GM12878 (cell line): ENCODE measurements around the gene MARCHF11. TPM values are rescaled to one million over a fixed set of nuclear protein-coding genes. Genes with fewer than 3 reads are reported as not detected.

Experiments
- ATF7 ChIP-seq: fragments of 450-650 bp; IDR thresholded peaks from 2 replicates; pipeline ENCODE4 v1.6.1; 2016; ENCODE audit warnings: low read depth, mild to moderate bottlenecking
- BACH1 ChIP-seq: fragments of 450-650 bp; IDR thresholded peaks from 2 replicates; pipeline ENCODE4 v1.6.1; 2017; ENCODE audit warnings: mild to moderate bottlenecking, borderline replicate concordance
- BMI1 ChIP-seq: fragments of 450-650 bp; IDR thresholded peaks from 2 replicates; pipeline ENCODE4 v1.6.1; 2016; ENCODE audit warnings: mild to moderate bottlenecking, moderate library complexity, borderline replicate concordance
- EP300 ChIP-seq, 2 experiments: fragments of 150-350 bp in 1 of 2; IDR thresholded peaks; 2 replicates each; pipeline ENCODE4 v1.6.1; 2011 to 2012; ENCODE audit warnings: low read depth in 2 of 2, low read length in 2 of 2, borderline replicate concordance in 1 of 2, improper control_type of control experiment in 1 of 2, inconsistent platforms in 1 of 2; ENCODE audit not compliant: control insufficient read depth in 1 of 2
- IKZF1 ChIP-seq: fragments of 450-650 bp; conservative IDR thresholded peaks from 2 replicates; pipeline ENCODE4 v1.6.1; 2017; ENCODE audit warnings: antibody characterized with exemption, mild to moderate bottlenecking
- IKZF2 ChIP-seq, 2 experiments: fragments of 450-650 bp; IDR thresholded peaks; 2 replicates each; pipeline ENCODE4 v1.6.1; 2017; ENCODE audit warnings: mild to moderate bottlenecking in 2 of 2, moderate library complexity in 2 of 2
- JUND ChIP-seq: IDR thresholded peaks from 2 replicates; pipeline ENCODE4 v1.6.1; 2012; ENCODE audit warnings: low read depth, mild to moderate bottlenecking, low read length, improper control_type of control experiment, moderate library complexity
- MEF2B ChIP-seq: fragments of 450-650 bp; IDR thresholded peaks from 2 replicates; pipeline ENCODE4 v1.6.1; 2018; ENCODE audit warnings: mild to moderate bottlenecking, moderate library complexity; ENCODE audit not compliant: partially characterized antibody, poor library complexity, severe bottlenecking
- MTA2 ChIP-seq: fragments of 450-650 bp; IDR thresholded peaks from 2 replicates; pipeline ENCODE4 v1.6.1; 2016; ENCODE audit warnings: low read depth, mild to moderate bottlenecking, moderate library complexity
- MTA3 ChIP-seq: IDR thresholded peaks from 2 replicates; pipeline ENCODE4 v1.6.1; 2012; ENCODE audit warnings: low read length, inconsistent platforms, borderline replicate concordance
- MXI1 ChIP-seq: fragments of 150-350 bp; IDR thresholded peaks from 2 replicates; pipeline ENCODE4 v1.6.1; 2011; ENCODE audit warnings: low read depth, mild to moderate bottlenecking, inconsistent platforms, low read length, improper control_type of control experiment
- NFYB ChIP-seq: IDR thresholded peaks from 2 replicates; pipeline ENCODE4 v1.6.1; 2011; ENCODE audit warnings: low read depth, mild to moderate bottlenecking, low read length, improper control_type of control experiment, moderate library complexity; ENCODE audit not compliant: insufficient read depth
- NR2C2 ChIP-seq: IDR thresholded peaks from 2 replicates; pipeline ENCODE4 v1.6.1; 2011; ENCODE audit warnings: borderline replicate concordance, low read depth; ENCODE audit not compliant: control insufficient read depth, insufficient read length
- POU2F2 ChIP-seq: IDR thresholded peaks from 3 replicates; pipeline ENCODE4 v1.6.1; 2011; ENCODE audit warnings: low read depth, mild to moderate bottlenecking, low read length, borderline replicate concordance
- RBBP5 ChIP-seq: fragments of 200-600 bp; sonication (generic); conservative IDR thresholded peaks from 2 replicates; pipeline ENCODE4 v1.6.1; 2016
- RUNX3 ChIP-seq: IDR thresholded peaks from 2 replicates; pipeline ENCODE4 v1.6.1; 2012; ENCODE audit warnings: low read length, inconsistent platforms
- SMAD1 ChIP-seq: fragments of 450-650 bp; IDR thresholded peaks from 2 replicates; pipeline ENCODE4 v1.6.1; 2018; ENCODE audit warnings: mild to moderate bottlenecking, low read depth; ENCODE audit not compliant: partially characterized antibody
- SPI1 ChIP-seq: IDR thresholded peaks from 2 replicates; pipeline ENCODE4 v1.6.1; 2011; ENCODE audit warnings: low read depth, mild to moderate bottlenecking, low read length, moderate library complexity, borderline replicate concordance; ENCODE audit not compliant: insufficient read depth
- SRF ChIP-seq, 2 experiments: IDR thresholded peaks; 2 replicates each; pipeline ENCODE4 v1.6.1; 2011; ENCODE audit warnings: low read depth in 2 of 2, low read length in 2 of 2, mild to moderate bottlenecking in 1 of 2, moderate library complexity in 1 of 2
- TCF12 ChIP-seq: IDR thresholded peaks from 2 replicates; pipeline ENCODE4 v1.6.1; 2011; ENCODE audit warnings: low read depth, mild to moderate bottlenecking, low read length
- TCF7 ChIP-seq: IDR thresholded peaks from 2 replicates; pipeline ENCODE4 v1.6.1; 2014; ENCODE audit warnings: antibody characterized with exemption, borderline replicate concordance
- WRNIP1 ChIP-seq: IDR thresholded peaks from 2 replicates; pipeline ENCODE4 v1.6.1; 2011; ENCODE audit warnings: low read depth, low read length, improper control_type of control experiment, borderline replicate concordance
- polyA plus RNA-seq, 11 experiments: library from polyadenylated mRNA; depleted of rRNA in 4 of 11; unstranded in 6 of 11; stranded (reverse) in 5 of 11; fragments of >200 nt; fragmentation: Nextera tagmentation in 4 of 11; fragmentation: Illumina TruSeq in 1 of 11; extraction: Ambion mirVana in 4 of 11; extraction: Trizol in 1 of 11; gene quantifications; 1 replicate in 1 of 11; 2 replicates in 10 of 11; pipeline versions ENCODE4 v1.2.1 to v1.2.3, GENCODE V29; 2011 to 2016; ENCODE audit warnings: inconsistent platforms in 2 of 11, missing spikeins in 2 of 11, low read depth in 1 of 11
- total RNA-seq, 4 experiments: library from RNA; depleted of rRNA in 3 of 4; stranded (reverse); fragments of >200 nt in 3 of 4; fragmentation: Illumina TruSeq in 1 of 4; extraction: Trizol in 1 of 4; gene quantifications; 2 replicates each; pipeline versions ENCODE4 v1.2.1 to v1.2.3, GENCODE V29; 2013 to 2021
- TF ChIP-seq, protein P1 (sequence below): fragments of 450-650 bp; IDR thresholded peaks from 2 replicates; pipeline ENCODE4 v1.6.1; 2017; ENCODE audit warnings: mild to moderate bottlenecking, low read depth, inconsistent platforms; ENCODE audit not compliant: poor library complexity, severe bottlenecking
- TF ChIP-seq, protein P2 (sequence below): IDR thresholded peaks from 2 replicates; pipeline ENCODE4 v1.6.1; 2011; ENCODE audit warnings: borderline replicate concordance, low read depth, mild to moderate bottlenecking, moderate library complexity, mixed read lengths, low read length; ENCODE audit not compliant: insufficient read depth; ENCODE audit errors: extremely low read length
- TF ChIP-seq, protein P3 (sequence below): IDR thresholded peaks from 2 replicates; pipeline ENCODE4 v1.6.1; 2012; ENCODE audit warnings: low read depth, low read length, improper control_type of control experiment
- TF ChIP-seq, protein P4 (sequence below): fragments of 450-650 bp; IDR thresholded peaks from 2 replicates; pipeline ENCODE4 v1.6.1; 2018; ENCODE audit warnings: mild to moderate bottlenecking, low read depth, moderate library complexity; ENCODE audit not compliant: partially characterized antibody

MARCHF11 gene
- total and polyA plus RNA-seq, 10 of the 15 experiments (the other 5 are each of a cell fraction or from before 2014, with no cell fraction given) = 0.26 TPM; not detected in 9

DNA sequence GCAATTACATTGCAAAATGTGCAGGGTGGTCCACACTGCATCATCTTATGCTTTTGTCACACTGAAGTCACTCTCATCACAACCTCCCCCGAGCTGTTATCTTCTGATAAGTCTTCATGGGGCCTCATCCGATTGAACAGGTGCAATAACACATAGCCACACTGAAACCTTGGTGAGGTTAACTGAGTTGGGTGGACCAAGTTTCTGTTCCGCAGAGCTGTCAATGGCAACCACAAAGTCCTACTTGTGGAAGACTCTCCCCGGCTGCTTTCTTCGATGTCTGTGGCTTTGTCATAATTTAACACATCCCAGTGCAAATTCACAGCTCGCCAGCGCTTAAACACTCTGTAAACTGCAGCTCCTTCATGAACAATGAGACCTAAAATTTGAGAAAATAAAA is 112.2 kb downstream of the MARCHF11 start (continued):
- no peak for TF ChIP-seq SRF (IDR thresholded peaks at IDR 0.05; ENCODE audit: low read depth in 2 of 2, low read length in 2 of 2)
- TF ChIP-seq RUNX3 = peak; percentile 69
- peak; percentile 86 to 88 for TF ChIP-seq IKZF2 (IDR thresholded peaks at IDR 0.05)
- peak; percentile 16 for TF ChIP-seq SMAD1
- TF ChIP-seq, protein P1, sequence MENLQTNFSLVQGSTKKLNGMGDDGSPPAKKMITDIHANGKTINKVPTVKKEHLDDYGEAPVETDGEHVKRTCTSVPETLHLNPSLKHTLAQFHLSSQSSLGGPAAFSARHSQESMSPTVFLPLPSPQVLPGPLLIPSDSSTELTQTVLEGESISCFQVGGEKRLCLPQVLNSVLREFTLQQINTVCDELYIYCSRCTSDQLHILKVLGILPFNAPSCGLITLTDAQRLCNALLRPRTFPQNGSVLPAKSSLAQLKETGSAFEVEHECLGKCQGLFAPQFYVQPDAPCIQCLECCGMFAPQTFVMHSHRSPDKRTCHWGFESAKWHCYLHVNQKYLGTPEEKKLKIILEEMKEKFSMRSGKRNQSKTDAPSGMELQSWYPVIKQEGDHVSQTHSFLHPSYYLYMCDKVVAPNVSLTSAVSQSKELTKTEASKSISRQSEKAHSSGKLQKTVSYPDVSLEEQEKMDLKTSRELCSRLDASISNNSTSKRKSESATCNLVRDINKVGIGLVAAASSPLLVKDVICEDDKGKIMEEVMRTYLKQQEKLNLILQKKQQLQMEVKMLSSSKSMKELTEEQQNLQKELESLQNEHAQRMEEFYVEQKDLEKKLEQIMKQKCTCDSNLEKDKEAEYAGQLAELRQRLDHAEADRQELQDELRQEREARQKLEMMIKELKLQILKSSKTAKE = peak; percentile 24
- TF ChIP-seq TCF12 = peak; percentile 93; the same call in 1 of the 2 replicates
- TF ChIP-seq SPI1 = peak; percentile 90
- TF ChIP-seq MXI1 = no peak
- no peak; the same call in 1 of the 2 replicates for TF ChIP-seq JUND
- TF ChIP-seq BMI1 = peak; percentile 66; the same call in 1 of the 2 replicates
- TF ChIP-seq, protein P2, sequence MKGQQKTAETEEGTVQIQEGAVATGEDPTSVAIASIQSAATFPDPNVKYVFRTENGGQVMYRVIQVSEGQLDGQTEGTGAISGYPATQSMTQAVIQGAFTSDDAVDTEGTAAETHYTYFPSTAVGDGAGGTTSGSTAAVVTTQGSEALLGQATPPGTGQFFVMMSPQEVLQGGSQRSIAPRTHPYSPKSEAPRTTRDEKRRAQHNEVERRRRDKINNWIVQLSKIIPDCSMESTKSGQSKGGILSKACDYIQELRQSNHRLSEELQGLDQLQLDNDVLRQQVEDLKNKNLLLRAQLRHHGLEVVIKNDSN = no peak
- TF ChIP-seq, protein P3, sequence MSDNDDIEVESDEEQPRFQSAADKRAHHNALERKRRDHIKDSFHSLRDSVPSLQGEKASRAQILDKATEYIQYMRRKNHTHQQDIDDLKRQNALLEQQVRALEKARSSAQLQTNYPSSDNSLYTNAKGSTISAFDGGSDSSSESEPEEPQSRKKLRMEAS = no peak
- peak; percentile 88 to 91; a peak in 3 of 4 replicates for TF ChIP-seq EP300 (IDR thresholded peaks at IDR 0.05; ENCODE audit: borderline replicate concordance in 1 of 2, control insufficient read depth in 1 of 2, low read depth in 2 of 2, low read length in 2 of 2)
- no peak for TF ChIP-seq MTA3
- peak; percentile 64 for TF ChIP-seq ATF7
- no peak for TF ChIP-seq RBBP5
- peak; percentile 74 for TF ChIP-seq IKZF1
- peak; percentile 79; the same call in 1 of the 2 replicates for TF ChIP-seq BACH1
- TF ChIP-seq WRNIP1 = no peak
- TF ChIP-seq TCF7 = no peak
- no peak for TF ChIP-seq NR2C2
- TF ChIP-seq NFYB = no peak
- peak; percentile 91 for TF ChIP-seq MTA2
- TF ChIP-seq, protein P4, sequence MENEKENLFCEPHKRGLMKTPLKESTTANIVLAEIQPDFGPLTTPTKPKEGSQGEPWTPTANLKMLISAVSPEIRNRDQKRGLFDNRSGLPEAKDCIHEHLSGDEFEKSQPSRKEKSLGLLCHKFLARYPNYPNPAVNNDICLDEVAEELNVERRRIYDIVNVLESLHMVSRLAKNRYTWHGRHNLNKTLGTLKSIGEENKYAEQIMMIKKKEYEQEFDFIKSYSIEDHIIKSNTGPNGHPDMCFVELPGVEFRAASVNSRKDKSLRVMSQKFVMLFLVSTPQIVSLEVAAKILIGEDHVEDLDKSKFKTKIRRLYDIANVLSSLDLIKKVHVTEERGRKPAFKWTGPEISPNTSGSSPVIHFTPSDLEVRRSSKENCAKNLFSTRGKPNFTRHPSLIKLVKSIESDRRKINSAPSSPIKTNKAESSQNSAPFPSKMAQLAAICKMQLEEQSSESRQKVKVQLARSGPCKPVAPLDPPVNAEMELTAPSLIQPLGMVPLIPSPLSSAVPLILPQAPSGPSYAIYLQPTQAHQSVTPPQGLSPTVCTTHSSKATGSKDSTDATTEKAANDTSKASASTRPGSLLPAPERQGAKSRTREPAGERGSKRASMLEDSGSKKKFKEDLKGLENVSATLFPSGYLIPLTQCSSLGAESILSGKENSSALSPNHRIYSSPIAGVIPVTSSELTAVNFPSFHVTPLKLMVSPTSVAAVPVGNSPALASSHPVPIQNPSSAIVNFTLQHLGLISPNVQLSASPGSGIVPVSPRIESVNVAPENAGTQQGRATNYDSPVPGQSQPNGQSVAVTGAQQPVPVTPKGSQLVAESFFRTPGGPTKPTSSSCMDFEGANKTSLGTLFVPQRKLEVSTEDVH = no peak
- peak; percentile 21; the same call in 1 of the 3 replicates for TF ChIP-seq POU2F2
- peak; percentile 57 for TF ChIP-seq MEF2B
